H1 (cell line): Measurements from ENCODE around the gene RHBDL2. TPM values are rescaled to one million over a fixed set of nuclear protein-coding genes. Genes with fewer than 3 reads are reported as not detected.

Source experiments
- CTCF ChIA-PET: fragments of 300-600 bp; sonication (Branson Sonifier 250); formaldehyde crosslinking; loops from one replicate; lab custom pipeline; 2021; ENCODE audit not compliant: partially characterized antibody; lab: Charles Lee
- POLR2A ChIA-PET: fragments of 300-600 bp; sonication (Branson Sonifier 250); formaldehyde crosslinking; loops from one replicate; lab custom pipeline; 2021; ENCODE audit warnings: inconsistent platforms; ENCODE audit not compliant: partially characterized antibody; lab: Charles Lee
- DNase-seq, 2 experiments: peaks; one replicate each; pipeline versions ENCODE4 v3.0.0 to v3.0.0-alpha.2; 2010 to 2022; ENCODE audit warnings: low spot score in 2 of 2, low read depth in 1 of 2, mixed read lengths in 1 of 2
- FAIRE-seq: peaks from 2 replicates; lab custom pipeline; 2011; peaks lifted over from hg19 to GRCh38; lab: Jason Lieb, UNC
- H2AFZ ChIP-seq: 2 replicates; pipeline ENCODE4 v1.8.1; 2012; ENCODE audit warnings: low read length, inconsistent platforms
- H2AK5ac ChIP-seq: 2 replicates; pipeline ENCODE4 v1.6.1; 2013; ENCODE audit warnings: low read depth, low read length
- H2BK120ac ChIP-seq: replicated peaks from 2 replicates; pipeline ENCODE3; 2013; ENCODE audit warnings: low read depth, low read length, inconsistent platforms
- H2BK12ac ChIP-seq: 2 replicates; pipeline ENCODE4 v1.6.1; 2013; ENCODE audit warnings: low read depth, low read length
- H2BK15ac ChIP-seq: 2 replicates; pipeline ENCODE4 v1.6.1; 2013; ENCODE audit warnings: low read length
- H2BK20ac ChIP-seq: 2 replicates; pipeline ENCODE4 v1.6.1; 2013; ENCODE audit warnings: low read length
- H2BK5ac ChIP-seq: 2 replicates; pipeline ENCODE4 v1.6.1; 2013; ENCODE audit warnings: low read depth, low read length
- H3K14ac ChIP-seq: 2 replicates; pipeline ENCODE4 v1.6.1; 2013; ENCODE audit warnings: inconsistent platforms; ENCODE audit not compliant: insufficient read length
- H3K18ac ChIP-seq: 2 replicates; pipeline ENCODE4 v1.6.1; 2013; ENCODE audit warnings: low read length; ENCODE audit errors: extremely low read depth
- H3K23ac ChIP-seq: 2 replicates; pipeline ENCODE4 v1.6.1; 2013; ENCODE audit warnings: inconsistent platforms; ENCODE audit not compliant: insufficient read length
- H3K23me2 ChIP-seq: 2 replicates; pipeline ENCODE4 v1.6.1; 2013; ENCODE audit warnings: low read depth, low read length
- H3K27ac ChIP-seq: 2 replicates; pipeline ENCODE4 v1.6.1; 2011; ENCODE audit warnings: low read depth, low read length, inconsistent platforms
- H3K27me3 ChIP-seq, 4 experiments: replicated peaks in 1 of 4; 1 replicate in 1 of 4; 2 replicates in 3 of 4; pipeline versions ENCODE4 v1.6.1 to v1.8.1; 2011 to 2013; ENCODE audit warnings: low read length in 3 of 4, mild to moderate bottlenecking in 3 of 4, inconsistent platforms in 2 of 4, mixed read lengths in 2 of 4, moderate library complexity in 1 of 4; ENCODE audit not compliant: control insufficient read depth in 3 of 4, insufficient read depth in 3 of 4; ENCODE audit errors: extremely low read depth in 1 of 4
- H3K36me3 ChIP-seq, 4 experiments: 2 replicates each; pipeline versions ENCODE4 v1.6.1 to v1.8.1; 2011 to 2013; ENCODE audit warnings: mild to moderate bottlenecking in 4 of 4, low read length in 3 of 4, moderate library complexity in 2 of 4, control low read depth in 1 of 4, inconsistent platforms in 1 of 4; ENCODE audit not compliant: insufficient read depth in 4 of 4, control insufficient read depth in 2 of 4
- H3K4ac ChIP-seq: replicated peaks from 2 replicates; pipeline ENCODE3; 2013; ENCODE audit warnings: low read length, low read depth, mixed read lengths, inconsistent platforms; ENCODE audit not compliant: insufficient read length
- H3K4me1 ChIP-seq, 4 experiments: replicated peaks in 1 of 4; 1 replicate in 1 of 4; 2 replicates in 3 of 4; pipeline versions ENCODE4 v1.6.1 to v1.8.1; 2011 to 2013; ENCODE audit warnings: low read length in 3 of 4, inconsistent platforms in 2 of 4, mixed read lengths in 1 of 4; ENCODE audit not compliant: insufficient read depth in 4 of 4, control insufficient read depth in 3 of 4
- H3K4me2 ChIP-seq, 2 experiments: 2 replicates each; pipeline versions ENCODE4 v1.6.1 to v1.8.1; 2011 to 2013; ENCODE audit warnings: low read depth in 2 of 2, low read length in 2 of 2, control low read depth in 1 of 2, inconsistent platforms in 1 of 2, mild to moderate bottlenecking in 1 of 2; ENCODE audit not compliant: insufficient read depth in 1 of 2
- H3K4me3 ChIP-seq, 4 experiments: fragments of 200-600, 300-600 bp in 1 of 4; sonication (generic), shearing (Covaris generic), sonication (Bioruptor Twin) in 1 of 4; 2 replicates each; pipeline versions ENCODE4 v1.5.1 to v1.8.1; 2011 to 2016; ENCODE audit warnings: low read length in 4 of 4, low read depth in 3 of 4, control low read depth in 2 of 4, inconsistent platforms in 2 of 4, mild to moderate bottlenecking in 2 of 4, mixed read lengths in 1 of 4, moderate library complexity in 1 of 4; ENCODE audit not compliant: insufficient read depth in 2 of 4; ENCODE audit errors: extremely low read depth in 1 of 4
- H3K56ac ChIP-seq: replicated peaks from 2 replicates; pipeline ENCODE3; 2013; ENCODE audit warnings: low read depth, mild to moderate bottlenecking, mixed read lengths, low read length, inconsistent platforms; ENCODE audit not compliant: insufficient read length
- H3K79me1 ChIP-seq: 2 replicates; pipeline ENCODE4 v1.6.1; 2013; ENCODE audit warnings: low read depth, low read length, control low read depth
- H3K79me2 ChIP-seq, 2 experiments: 2 replicates each; pipeline versions ENCODE4 v1.6.1 to v1.8.1; 2012 to 2013; ENCODE audit warnings: low read length in 2 of 2, mild to moderate bottlenecking in 2 of 2, inconsistent platforms in 1 of 2; ENCODE audit not compliant: insufficient read depth in 2 of 2, control insufficient read depth in 1 of 2
- H3K9ac ChIP-seq, 4 experiments: replicated peaks in 1 of 4; 1 replicate in 1 of 4; 2 replicates in 3 of 4; pipeline versions ENCODE4 v1.6.1 to v1.8.1; 2011 to 2013; ENCODE audit warnings: low read depth in 3 of 4, low read length in 3 of 4, control low read depth in 2 of 4, mild to moderate bottlenecking in 2 of 4, moderate library complexity in 2 of 4, inconsistent platforms in 1 of 4; ENCODE audit errors: extremely low read depth in 1 of 4
- H3K9me3 ChIP-seq, 2 experiments: 2 replicates each; pipeline versions ENCODE4 v1.6.1 to v1.8.1; 2012 to 2013; ENCODE audit warnings: mild to moderate bottlenecking in 2 of 2, moderate library complexity in 2 of 2, control low read depth in 1 of 2, inconsistent platforms in 1 of 2, low read depth in 1 of 2, low read length in 1 of 2, mixed read lengths in 1 of 2; ENCODE audit not compliant: insufficient read depth in 2 of 2
- H4K20me1 ChIP-seq, 2 experiments: replicated peaks in 1 of 2; 2 replicates each; pipeline versions ENCODE3 to v1.8.1; 2011 to 2013; ENCODE audit warnings: inconsistent platforms in 2 of 2, low read length in 2 of 2, mild to moderate bottlenecking in 1 of 2; ENCODE audit not compliant: insufficient read depth in 2 of 2, control insufficient read depth in 1 of 2
- H4K5ac ChIP-seq: 2 replicates; pipeline ENCODE4 v1.6.1; 2013; ENCODE audit warnings: low read length, low read depth, mixed read lengths, inconsistent platforms; ENCODE audit not compliant: insufficient read length
- H4K8ac ChIP-seq: 2 replicates; pipeline ENCODE4 v1.8.0; 2013; ENCODE audit warnings: mild to moderate bottlenecking, moderate library complexity, low read length, inconsistent platforms; ENCODE audit not compliant: insufficient read depth; ENCODE audit errors: extremely low read depth
- H4K91ac ChIP-seq: replicated peaks from 2 replicates; pipeline ENCODE3; 2013; ENCODE audit warnings: low read length, mixed read lengths, inconsistent platforms; ENCODE audit not compliant: insufficient read length
- WGBS, 2 experiments: shearing (Covaris generic) in 1 of 2; methylation state at CpG; one replicate each; pipeline versions ENCODE4 v1.1.6 to v1.1.7; 2013 to 2015; ENCODE audit warnings: low lambda C conversion rate in 2 of 2, mixed read lengths in 2 of 2, inconsistent platforms in 1 of 2, low coverage in 1 of 2, missing lambda C conversion rate in 1 of 2; ENCODE audit not compliant: insufficient replicate concordance in 2 of 2, insufficient coverage in 1 of 2, insufficient read length in 1 of 2; ENCODE audit errors: extremely low coverage in 1 of 2, missing lambda C conversion rate in 1 of 2; 5-methylcytosine and 5-hydroxymethylcytosine counted together
- polyA plus RNA-seq, 7 experiments: library from polyadenylated mRNA; depleted of rRNA in 3 of 7; stranded (reverse) in 5 of 7; unstranded in 2 of 7; fragments of >200 nt in 5 of 7; fragments of 200-250 nt in 2 of 7; gene quantifications; 1 replicate in 5 of 7; 2 replicates in 1 of 7; 4 replicates in 1 of 7; pipeline versions ENCODE4 v1.2.1 to v1.2.3, GENCODE V29; 2011 to 2013; ENCODE audit warnings: missing spikeins in 2 of 7, mixed read lengths in 2 of 7
- total RNA-seq: library from RNA; stranded (reverse); fragmentation: NEBNext Ultra II Directional; extraction: Animal tissue kit (Norgen Biotek cat#: 25700); gene quantifications from 2 replicates; pipeline ENCODE4 v1.2.1, GENCODE V29; 2021

Gene RHBDL2
- total and polyA plus RNA-seq, 2 of the 8 experiments (the other 6 are each of a cell fraction or from before 2014, with no cell fraction given) = 0.42 to 0.84 TPM

DNA sequence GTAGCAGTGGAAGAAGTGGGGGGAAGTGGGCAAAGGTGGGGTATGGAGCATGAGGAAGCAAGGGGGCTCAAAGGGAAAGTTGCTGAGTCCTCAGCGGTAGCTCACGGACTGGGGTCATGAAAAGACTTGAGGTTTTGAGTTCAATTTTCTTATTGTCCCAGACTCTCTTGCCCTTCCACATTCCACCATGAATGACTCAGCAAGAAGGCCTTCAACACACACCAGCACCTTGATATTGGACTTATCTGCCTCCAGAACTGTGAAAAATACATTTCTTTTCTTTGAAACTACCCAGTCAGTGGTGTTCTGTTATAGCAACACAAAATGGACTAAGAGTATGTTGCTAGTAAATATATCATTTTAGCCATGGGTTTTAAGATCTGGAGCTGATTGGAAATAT is 17.3 kb upstream of the RHBDL2 start:
- Histone ChIP-seq H2BK15ac (no peak overlapping the region), H2AK5ac (no peak overlapping the region), H3K79me1 (no peaks in the 10 kb centered on the region), H3K23ac (no peak overlapping the region), H3K27ac (no peak overlapping the region), H3K18ac (no peak overlapping the region), H2AFZ (no peak overlapping the region), H3K79me2 (no peaks in the 10 kb centered on the region), H3K9ac (no peak overlapping the region), H3K4me2 (no peak overlapping the region), H4K8ac (no peak overlapping the region), H3K9me3 (no peaks in the 10 kb centered on the region), H3K4me1 (no peaks in the 10 kb centered on the region), H3K36me3 (no peaks in the 10 kb centered on the region), H2BK20ac (peak overlapping the region; percentile 83), H3K23me2 (no peaks in the 10 kb centered on the region), H4K5ac (no peak overlapping the region), H3K56ac (no peak overlapping the region), H4K20me1 (peaks cover 0 to 1% of the 10 kb centered on the region in 2 experiments), H3K4ac (peak overlapping the region; percentile 21), H3K27me3 (no peaks in the 10 kb centered on the region), H4K91ac (no peak overlapping the region), H2BK120ac (no peak overlapping the region), H3K14ac (no peak overlapping the region), H2BK5ac (peak overlapping the region; percentile 52; the same call in 1 of the 2 replicates), H3K4me3 (no peak overlapping the region), H2BK12ac (peak overlapping the region; percentile 10; the same call in 1 of the 2 replicates)
- ChIA-PET POLR2A (interaction anchor here (0.7 to 1.6 kb wide), 7 partner anchors 10 to 74 kb away, joined by 3 to 4 read pairs (median 3); no protein-coding TSS in a partner anchor), CTCF (interaction anchor here (0.6 to 1.6 kb wide), 6 partner anchors 13 to 460 kb away, joined by 3 to 5 read pairs (median 3); no protein-coding TSS in a partner anchor)
- 93% methylated on average over 2 of the region's 2 CpGs; no CpG with 5 or more reads in 1 of the 2 experiments for WGBS, 2 experiments
- FAIRE-seq (no peak), DNase-seq (no peak)
